ENCODE data around the gene ALDH1L1.

ALDH1L1 gene

GRCh38 chr3:126119976-126120375 lies 60.4 kb downstream of the ALDH1L1 start:
- DNase-seq (ENCODE audit: low read depth in 2 of 2, low spot score in 1 of 2) = no peak

- no peak for DNase-seq (ENCODE audit: low read depth in 2 of 2, low spot score in 1 of 2)
Observed at GRCh38 chr3:126119008-126119675, 61.2 kb downstream of the ALDH1L1 start.

- DNase-seq (ENCODE audit: low read depth in 2 of 2, low spot score in 1 of 2) = no peak
Observed at GRCh38 chr3:126118591-126118990, 61.8 kb downstream of the ALDH1L1 start.

GRCh38 chr3:126117786-126118185 lies 62.6 kb downstream of the ALDH1L1 start:
- DNase-seq (ENCODE audit: low read depth in 2 of 2, low spot score in 1 of 2) = no peak

GRCh38 chr3:126117212-126117611 lies 63.2 kb downstream of the ALDH1L1 start:
- DNase-seq (ENCODE audit: low read depth in 2 of 2, low spot score in 1 of 2) = no peak

GRCh38 chr3:126116526-126116925 lies 63.9 kb downstream of the ALDH1L1 start:
- no peak for DNase-seq (ENCODE audit: low read depth in 2 of 2, low spot score in 1 of 2)

GRCh38 chr3:126114443-126115386 lies 65.7 kb downstream of the ALDH1L1 start:
- no peak for DNase-seq (ENCODE audit: low read depth in 2 of 2, low spot score in 1 of 2)

- DNase-seq (ENCODE audit: low read depth in 2 of 2, low spot score in 1 of 2) = no peak
Observed at GRCh38 chr3:126113733-126114442, 66.5 kb downstream of the ALDH1L1 start.

GRCh38 chr3:126113238-126113555 lies 67.2 kb downstream of the ALDH1L1 start:
- no peak for DNase-seq (ENCODE audit: low read depth in 2 of 2, low spot score in 1 of 2)

- no peak for DNase-seq (ENCODE audit: low read depth in 2 of 2, low spot score in 1 of 2)
Observed at GRCh38 chr3:126112531-126113237, 67.7 kb downstream of the ALDH1L1 start.

DNA sequence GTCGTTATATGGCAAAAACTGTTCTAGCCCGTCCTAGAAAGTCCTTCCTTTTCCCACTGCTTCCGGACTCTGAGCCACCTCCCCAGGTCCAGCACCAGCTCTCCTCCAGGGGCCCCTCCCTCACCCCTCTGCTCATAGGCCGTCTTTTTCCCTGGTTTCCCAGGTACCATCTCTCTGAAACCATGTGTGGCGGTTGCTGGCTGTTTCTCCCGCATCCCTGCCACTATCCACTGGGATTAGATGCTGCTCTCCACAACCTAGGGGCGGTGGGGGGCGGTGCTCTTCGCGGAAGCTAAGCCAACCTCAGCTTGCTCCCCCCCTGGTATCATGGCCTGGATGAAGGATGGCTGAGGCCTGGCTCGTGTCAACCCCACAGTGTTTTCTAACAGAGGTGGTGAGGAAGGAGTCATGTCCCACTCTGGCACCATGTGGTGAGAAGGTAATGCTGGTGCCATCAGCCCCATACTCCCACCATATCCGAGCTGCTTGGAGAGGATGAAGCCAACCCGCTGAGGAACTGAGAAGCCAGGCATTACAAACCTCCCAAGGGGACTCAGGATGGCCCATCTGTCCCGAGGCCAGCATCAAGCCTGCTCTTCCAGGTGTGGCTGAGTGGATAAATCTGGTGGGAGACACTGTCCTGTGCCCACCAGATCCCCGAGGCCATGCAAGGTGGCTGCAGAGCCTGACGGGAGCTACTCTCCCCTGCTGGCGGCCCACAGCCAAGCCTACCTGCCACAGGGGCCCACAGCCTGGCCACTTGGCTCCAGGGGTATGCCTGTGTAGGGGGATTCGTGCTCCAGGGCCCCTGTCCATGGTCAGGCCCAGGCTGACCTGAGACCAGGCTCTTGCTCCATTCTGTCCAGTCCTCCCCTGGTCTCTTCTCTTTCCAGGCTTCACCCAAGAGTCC lies 68.6 kb downstream of the ALDH1L1 start:
- DNase-seq (ENCODE audit: low read depth in 2 of 2, low spot score in 1 of 2) = no peak

DNA sequence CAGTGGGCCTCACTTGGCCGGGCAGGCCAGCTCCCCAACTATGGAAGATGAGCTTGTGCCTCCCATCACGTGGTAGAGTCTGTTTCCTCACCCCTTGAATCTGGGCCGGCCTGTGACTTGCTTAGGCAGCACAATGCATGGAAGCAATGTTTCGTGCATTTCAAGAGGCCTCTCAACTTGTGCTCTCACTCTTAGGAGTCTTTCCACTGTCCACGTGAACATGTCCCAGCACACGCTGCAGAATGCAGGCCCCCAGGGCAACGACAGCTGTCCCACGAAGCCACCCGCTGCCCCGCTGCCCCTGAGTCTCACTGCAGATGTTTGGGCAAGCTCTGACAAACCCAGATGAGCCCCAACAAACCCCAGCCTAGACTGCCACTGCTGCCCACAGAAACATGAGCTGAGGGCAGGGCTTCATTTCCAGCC lies 69.2 kb downstream of the ALDH1L1 start:
- DNase-seq (ENCODE audit: low read depth in 2 of 2, low spot score in 1 of 2) = no peak

- DNase-seq (ENCODE audit: low read depth in 2 of 2, low spot score in 1 of 2) = no peak
Observed at GRCh38 chr3:126110431-126111125, 69.8 kb downstream of the ALDH1L1 start.

- no peak for DNase-seq (ENCODE audit: low read depth in 2 of 2, low spot score in 1 of 2)
Observed at GRCh38 chr3:126109880-126110235, 70.5 kb downstream of the ALDH1L1 start.

DNA sequence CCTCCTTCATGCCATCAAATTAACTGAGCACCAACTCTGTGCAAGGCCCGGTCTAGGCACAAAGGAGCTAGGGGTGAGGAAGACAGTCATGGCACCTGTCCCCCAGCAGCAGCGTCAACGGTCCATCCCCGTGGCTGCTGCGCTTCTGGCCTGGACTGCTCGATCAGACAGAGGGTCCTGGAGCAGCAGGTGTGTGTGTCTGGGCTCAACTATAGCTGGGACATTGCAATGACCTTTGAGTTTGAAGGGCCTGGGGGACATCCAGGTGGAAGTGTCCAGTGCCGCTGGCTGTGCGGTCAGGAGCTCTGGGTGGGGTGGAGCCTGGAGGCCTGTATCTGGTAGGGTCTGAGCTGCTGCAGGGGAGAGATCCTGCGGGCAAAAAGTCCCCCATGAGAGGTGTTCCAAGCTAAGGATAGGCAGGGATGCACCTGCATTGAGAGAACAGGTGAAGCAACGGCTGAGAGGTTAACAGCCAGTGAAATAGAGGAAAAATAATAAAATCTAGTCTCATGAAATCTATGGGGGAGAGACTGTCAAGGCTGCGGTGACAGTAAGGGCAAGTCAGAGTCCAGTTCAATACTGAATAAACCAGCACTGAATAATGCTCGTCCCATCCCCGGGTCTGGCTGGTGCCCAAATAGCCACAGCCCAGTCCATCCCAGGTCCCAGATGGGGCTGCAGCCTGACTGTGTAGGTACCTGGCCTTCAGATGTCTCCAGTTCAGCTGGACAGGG lies 71.1 kb downstream of the ALDH1L1 start:
- no peak for DNase-seq (ENCODE audit: low read depth in 2 of 2, low spot score in 1 of 2)

GRCh38 chr3:126108676-126109050 lies 71.7 kb downstream of the ALDH1L1 start:
- DNase-seq (ENCODE audit: low read depth in 2 of 2, low spot score in 1 of 2) = no peak

DNA sequence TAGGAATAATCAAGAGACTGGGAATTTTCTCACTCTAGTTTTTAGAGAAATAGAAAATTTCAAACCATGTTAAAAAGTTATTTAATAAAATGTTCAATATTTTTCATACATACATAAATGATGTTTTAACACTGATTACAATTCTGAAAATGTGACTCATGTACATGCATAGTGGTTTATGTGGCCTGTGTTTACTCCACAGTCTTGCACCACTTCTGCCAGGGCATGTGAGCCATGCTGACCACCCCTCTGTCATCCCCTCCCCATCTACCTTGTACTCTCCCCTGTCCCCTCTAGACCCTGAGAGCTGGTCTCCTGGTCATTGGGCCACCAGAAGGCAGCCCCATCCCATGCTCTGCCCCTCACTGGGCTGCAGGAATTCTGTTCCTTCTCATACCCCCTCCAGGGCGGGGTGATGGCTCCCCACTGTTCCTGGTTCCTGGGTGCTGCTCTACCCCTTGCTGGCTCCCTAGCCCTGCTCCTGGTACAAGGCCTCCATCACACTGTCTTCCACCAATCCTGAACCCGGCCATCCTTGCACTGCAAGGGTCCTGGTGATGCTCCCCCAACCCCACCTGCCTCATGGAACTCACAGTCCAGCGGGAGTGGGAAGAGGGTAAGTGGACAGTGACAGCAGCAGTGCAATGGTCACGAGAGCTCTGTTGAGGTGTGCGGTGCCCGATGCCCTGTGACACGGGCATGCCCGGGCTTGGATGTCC lies 72.3 kb downstream of the ALDH1L1 start:
- DNase-seq (ENCODE audit: low read depth in 2 of 2, low spot score in 1 of 2) = no peak

DNA sequence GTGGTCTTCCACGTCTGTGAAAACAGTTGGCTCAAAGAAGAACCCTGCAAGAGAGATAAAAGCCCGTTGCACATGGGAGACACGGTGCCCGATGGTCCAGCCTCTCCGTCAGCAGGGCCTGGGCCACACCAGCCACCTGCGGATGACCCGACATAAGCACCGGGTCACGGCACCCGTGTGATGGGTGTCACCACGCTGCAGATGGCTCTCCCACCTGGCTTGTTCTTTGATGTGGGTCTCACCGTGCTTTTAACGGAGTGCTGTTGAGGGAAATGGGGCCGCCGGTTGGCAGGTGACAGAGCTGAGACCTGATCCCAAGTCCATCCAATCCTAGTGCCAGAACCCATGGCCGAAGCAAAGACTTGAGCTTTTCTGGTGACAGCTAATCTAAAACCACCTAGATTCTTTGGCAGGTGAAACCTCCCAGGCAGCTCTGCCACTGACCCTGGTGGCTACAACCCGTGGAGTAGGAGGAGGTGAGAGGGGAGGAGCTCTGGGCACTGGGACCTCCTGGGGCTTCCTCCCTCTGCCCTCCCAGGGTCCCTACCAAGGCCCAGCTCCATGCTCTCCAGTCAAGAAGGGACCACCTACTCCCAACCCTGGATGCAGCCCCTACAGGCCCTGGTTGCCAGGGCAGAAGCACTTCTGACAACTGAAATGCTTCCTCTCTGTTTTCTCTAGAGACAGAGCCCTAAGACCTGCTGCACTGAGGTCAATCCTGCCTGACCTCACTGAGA lies 73.0 kb downstream of the ALDH1L1 start:
- DNase-seq (ENCODE audit: low read depth in 2 of 2, low spot score in 1 of 2) = no peak

Data from stimulated activated CD8-positive, alpha-beta memory T cell treated with anti-CD3 and anti-CD28 coated beads, Interleukin-4, amount 100 ng/mL, for 4 hours (primary cell).